ENCODE measurements around the gene DHX16. TPM values are rescaled to one million over a fixed set of nuclear protein-coding genes. Genes with fewer than 3 reads are reported as not detected.

The DHX16 gene
- total and polyA plus RNA-seq, 9 of the 15 experiments (the other 6 are each of a cell fraction or from before 2014, with no cell fraction given), result 14.6 to 66.1 (median 47.5) TPM

- peak overlapping the region; percentile 99 for H3K4me2 ChIP-seq (ENCODE audit: insufficient read depth, low read length)
- intact Hi-C loops (cut with micrococcal nuclease) (loop anchor here (2.0 to 5.0 kb wide), 3 partner anchors 31 to 211 kb away; partner anchors contain the start of genes C6orf136 and DHX16), in situ Hi-C loops (cut with MboI) (no loop called here)
- DNase-seq (ENCODE audit: extremely low read depth in 1 of 4, low spot score in 3 of 4) (peak in 3 of 4 experiments; percentile 43 to 50 (median 47)), ATAC-seq (peak; percentile 14), FAIRE-seq (no peak)
- H4K20me1 ChIP-seq (replicated peaks; ENCODE audit: control insufficient read depth, insufficient read depth, low read length), result peaks cover 8% of the 10 kb centered on the region; the same call in 1 of the 2 replicates
- peak overlapping the region; percentile 68 for H3K4me3 ChIP-seq
- peaks cover 82% of the 10 kb centered on the region for H3K79me2 ChIP-seq (ENCODE audit: control insufficient read depth, insufficient read depth, low read length)
- H3K27me3 ChIP-seq (ENCODE audit: control insufficient read depth in 2 of 2, insufficient read depth in 2 of 2, low read length in 2 of 2), result no peaks in the 10 kb centered on the region
- peaks cover 4 to 26% of the 10 kb centered on the region in 2 experiments; a peak in 4 of 5 replicates for H3K4me1 ChIP-seq (replicated peaks in 1 of 2; ENCODE audit: control insufficient read depth in 2 of 2, insufficient read depth in 2 of 2, low read length in 2 of 2)
- no TSS peak for BruUV-seq (replicated peaks)
- peak overlapping the region; percentile 95 for H3K27ac ChIP-seq (ENCODE audit: extremely low read depth, low read depth, low read length)
- no peaks in the 10 kb centered on the region for H3K9me3 ChIP-seq (replicated peaks; ENCODE audit: control insufficient read depth, insufficient read depth, low read depth, low read length)
- WGBS (ENCODE audit: insufficient coverage, low coverage, missing lambda C conversion rate), result 1% methylated on average over 10 of the region's 10 CpGs
- POLR2A ChIA-PET, result interaction anchor here (0.6 to 4.8 kb wide), 63 partner anchors 8 to 1211 kb away, joined by 3 to 310 read pairs (median 6); partner anchors contain the start of genes ABCF1, ATAT1, C6orf136 and DHX16
- no peak overlapping the region for H2AFZ ChIP-seq (ENCODE audit: low read depth, low read length)
- CTCF ChIA-PET (ENCODE audit: low intra/inter-chr PET ratio), result no interaction called here
- peak overlapping the region; percentile 91 to 99 for H3K9ac ChIP-seq (ENCODE audit: insufficient read depth in 1 of 2, low read depth in 2 of 2, low read length in 2 of 2)
- peaks cover 69% of the 10 kb centered on the region for H3K36me3 ChIP-seq (ENCODE audit: control insufficient read depth, insufficient read depth, low read length)
- H3K9me1 ChIP-seq (ENCODE audit: control insufficient read depth, insufficient read depth, low read length), result no peaks in the 10 kb centered on the region
- TF ChIP-seq ZFP30 (CRISPR knock-in tag; IDR thresholded peaks at IDR 0.05; ENCODE audit: borderline replicate concordance), result no peak
- no peak; the same call in 1 of the 2 replicates for TF ChIP-seq ZBTB43 (CRISPR knock-in tag; IDR thresholded peaks at IDR 0.05)
- TF ChIP-seq HDAC2 (IDR thresholded peaks at IDR 0.05), result no peak; the same call in 1 of the 2 replicates
- peak; percentile 86 for TF ChIP-seq HOXB6 (CRISPR knock-in tag; IDR thresholded peaks at IDR 0.05; ENCODE audit: borderline replicate concordance)
- TF ChIP-seq, protein P1, sequence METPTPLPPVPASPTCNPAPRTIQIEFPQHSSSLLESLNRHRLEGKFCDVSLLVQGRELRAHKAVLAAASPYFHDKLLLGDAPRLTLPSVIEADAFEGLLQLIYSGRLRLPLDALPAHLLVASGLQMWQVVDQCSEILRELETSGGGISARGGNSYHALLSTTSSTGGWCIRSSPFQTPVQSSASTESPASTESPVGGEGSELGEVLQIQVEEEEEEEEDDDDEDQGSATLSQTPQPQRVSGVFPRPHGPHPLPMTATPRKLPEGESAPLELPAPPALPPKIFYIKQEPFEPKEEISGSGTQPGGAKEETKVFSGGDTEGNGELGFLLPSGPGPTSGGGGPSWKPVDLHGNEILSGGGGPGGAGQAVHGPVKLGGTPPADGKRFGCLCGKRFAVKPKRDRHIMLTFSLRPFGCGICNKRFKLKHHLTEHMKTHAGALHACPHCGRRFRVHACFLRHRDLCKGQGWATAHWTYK (CRISPR knock-in tag; IDR thresholded peaks at IDR 0.05), result peak; percentile 87
- TF ChIP-seq ZNF165 (CRISPR knock-in tag; IDR thresholded peaks at IDR 0.05; ENCODE audit: borderline replicate concordance), result no peak
- TF ChIP-seq ZNF668 (CRISPR knock-in tag; IDR thresholded peaks at IDR 0.05), result no peak
- peak; percentile 43; the same call in 1 of the 2 replicates for TF ChIP-seq ATF4 (CRISPR knock-in tag; IDR thresholded peaks at IDR 0.05)
- TF ChIP-seq, protein P2, sequence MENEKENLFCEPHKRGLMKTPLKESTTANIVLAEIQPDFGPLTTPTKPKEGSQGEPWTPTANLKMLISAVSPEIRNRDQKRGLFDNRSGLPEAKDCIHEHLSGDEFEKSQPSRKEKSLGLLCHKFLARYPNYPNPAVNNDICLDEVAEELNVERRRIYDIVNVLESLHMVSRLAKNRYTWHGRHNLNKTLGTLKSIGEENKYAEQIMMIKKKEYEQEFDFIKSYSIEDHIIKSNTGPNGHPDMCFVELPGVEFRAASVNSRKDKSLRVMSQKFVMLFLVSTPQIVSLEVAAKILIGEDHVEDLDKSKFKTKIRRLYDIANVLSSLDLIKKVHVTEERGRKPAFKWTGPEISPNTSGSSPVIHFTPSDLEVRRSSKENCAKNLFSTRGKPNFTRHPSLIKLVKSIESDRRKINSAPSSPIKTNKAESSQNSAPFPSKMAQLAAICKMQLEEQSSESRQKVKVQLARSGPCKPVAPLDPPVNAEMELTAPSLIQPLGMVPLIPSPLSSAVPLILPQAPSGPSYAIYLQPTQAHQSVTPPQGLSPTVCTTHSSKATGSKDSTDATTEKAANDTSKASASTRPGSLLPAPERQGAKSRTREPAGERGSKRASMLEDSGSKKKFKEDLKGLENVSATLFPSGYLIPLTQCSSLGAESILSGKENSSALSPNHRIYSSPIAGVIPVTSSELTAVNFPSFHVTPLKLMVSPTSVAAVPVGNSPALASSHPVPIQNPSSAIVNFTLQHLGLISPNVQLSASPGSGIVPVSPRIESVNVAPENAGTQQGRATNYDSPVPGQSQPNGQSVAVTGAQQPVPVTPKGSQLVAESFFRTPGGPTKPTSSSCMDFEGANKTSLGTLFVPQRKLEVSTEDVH (IDR thresholded peaks at IDR 0.05; ENCODE audit: low read depth, partially characterized antibody), result no peak
- TF ChIP-seq STAT6 (CRISPR knock-in tag; IDR thresholded peaks at IDR 0.05), result no peak
Measured at GRCh38 chr6:30615958-30616810, 56.6 kb downstream of the DHX16 start.

Measured in K562 (cell line).